ENCODE data around the gene SPINDOC.

SPINDOC gene

DNA sequence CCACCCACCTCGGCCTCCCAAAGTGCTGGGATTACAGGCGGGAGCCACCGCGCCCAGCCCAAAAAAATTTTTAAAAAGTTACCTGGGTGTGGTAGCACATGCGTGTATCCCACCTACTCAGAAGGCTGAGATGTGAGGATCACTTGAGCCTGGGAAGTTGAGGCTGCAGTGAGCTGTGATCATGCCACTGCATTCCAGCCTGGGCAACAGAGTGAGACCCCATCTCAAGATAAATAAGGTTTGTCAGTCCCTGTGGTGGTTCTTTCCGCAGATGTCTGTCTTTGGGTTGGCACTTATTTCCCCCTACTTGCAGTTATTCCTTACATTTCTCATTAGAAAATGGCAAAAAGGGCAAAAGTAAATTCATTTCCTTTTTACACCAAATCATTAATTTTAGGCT lies 33.6 kb downstream of the SPINDOC start:
- no peak overlapping the region for H3K27ac ChIP-seq
- peaks cover 18% of the 10 kb centered on the region for H3K36me3 ChIP-seq
- H3K9me3 ChIP-seq (ENCODE audit: severe bottlenecking), result no peaks in the 10 kb centered on the region
- H3K4me3 ChIP-seq (ENCODE audit: low read depth, low read length), result no peak overlapping the region
- DNase-seq, result no peak
- TF ChIP-seq, protein P1, sequence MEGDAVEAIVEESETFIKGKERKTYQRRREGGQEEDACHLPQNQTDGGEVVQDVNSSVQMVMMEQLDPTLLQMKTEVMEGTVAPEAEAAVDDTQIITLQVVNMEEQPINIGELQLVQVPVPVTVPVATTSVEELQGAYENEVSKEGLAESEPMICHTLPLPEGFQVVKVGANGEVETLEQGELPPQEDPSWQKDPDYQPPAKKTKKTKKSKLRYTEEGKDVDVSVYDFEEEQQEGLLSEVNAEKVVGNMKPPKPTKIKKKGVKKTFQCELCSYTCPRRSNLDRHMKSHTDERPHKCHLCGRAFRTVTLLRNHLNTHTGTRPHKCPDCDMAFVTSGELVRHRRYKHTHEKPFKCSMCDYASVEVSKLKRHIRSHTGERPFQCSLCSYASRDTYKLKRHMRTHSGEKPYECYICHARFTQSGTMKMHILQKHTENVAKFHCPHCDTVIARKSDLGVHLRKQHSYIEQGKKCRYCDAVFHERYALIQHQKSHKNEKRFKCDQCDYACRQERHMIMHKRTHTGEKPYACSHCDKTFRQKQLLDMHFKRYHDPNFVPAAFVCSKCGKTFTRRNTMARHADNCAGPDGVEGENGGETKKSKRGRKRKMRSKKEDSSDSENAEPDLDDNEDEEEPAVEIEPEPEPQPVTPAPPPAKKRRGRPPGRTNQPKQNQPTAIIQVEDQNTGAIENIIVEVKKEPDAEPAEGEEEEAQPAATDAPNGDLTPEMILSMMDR (IDR thresholded peaks at IDR 0.05; ENCODE audit: low read depth, low read length), result no peak
- H3K27me3 ChIP-seq (ENCODE audit: insufficient read depth, low read depth, severe bottlenecking), result no peaks in the 10 kb centered on the region

DNA sequence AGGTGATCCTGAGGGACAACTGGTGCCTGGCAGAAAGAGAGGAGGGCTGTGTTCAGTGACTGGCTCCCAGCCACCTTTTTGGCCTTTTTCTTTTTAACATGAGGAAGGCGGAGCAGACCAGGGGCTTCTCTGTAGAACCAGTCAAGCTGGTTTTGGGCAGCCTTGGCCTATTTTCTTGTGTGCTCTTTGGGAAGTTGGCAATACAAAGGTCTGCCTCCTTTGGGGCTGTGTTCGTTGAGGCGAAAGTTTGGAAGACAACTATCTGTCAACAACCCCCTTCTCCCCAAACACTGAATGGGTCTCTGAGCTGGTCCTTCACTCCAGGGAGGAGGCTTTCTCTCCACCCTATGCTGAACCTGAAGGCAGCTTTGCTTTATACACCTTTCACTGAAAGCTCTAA lies 34.1 kb downstream of the SPINDOC start:
- no peak for DNase-seq
- H3K27me3 ChIP-seq (ENCODE audit: insufficient read depth, low read depth, severe bottlenecking), result no peaks in the 10 kb centered on the region
- no peaks in the 10 kb centered on the region for H3K9me3 ChIP-seq (ENCODE audit: severe bottlenecking)
- H3K27ac ChIP-seq, result no peak overlapping the region
- peaks cover 16% of the 10 kb centered on the region for H3K36me3 ChIP-seq
- no peak overlapping the region for H3K4me3 ChIP-seq (ENCODE audit: low read depth, low read length)
- TF ChIP-seq, protein P1 (IDR thresholded peaks at IDR 0.05; ENCODE audit: low read depth, low read length), result no peak

DNA sequence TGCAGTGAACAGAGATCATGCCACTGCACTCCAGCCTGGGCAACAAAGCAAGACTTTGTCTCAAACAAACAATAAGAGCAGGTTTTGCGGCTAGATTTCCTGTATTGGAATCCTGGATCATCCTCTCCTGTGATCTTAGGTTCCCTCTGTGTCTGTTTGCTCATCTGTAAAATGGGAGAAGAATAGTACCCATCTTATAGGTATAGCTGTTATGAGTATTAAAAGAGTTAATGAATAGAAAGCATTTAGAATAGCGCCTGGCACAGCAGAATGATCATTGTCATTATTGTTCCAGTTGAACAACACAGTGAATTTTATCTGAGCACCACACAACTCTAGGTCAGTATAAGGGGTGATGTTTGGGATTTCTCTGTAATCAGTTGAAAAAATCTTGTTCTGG lies 36.4 kb downstream of the SPINDOC start:
- H3K27ac ChIP-seq, result no peak overlapping the region
- H3K36me3 ChIP-seq, result peaks cover 11% of the 10 kb centered on the region
- H3K4me3 ChIP-seq (ENCODE audit: low read depth, low read length), result no peak overlapping the region
- DNase-seq, result no peak
- H3K9me3 ChIP-seq (ENCODE audit: severe bottlenecking), result no peaks in the 10 kb centered on the region
- H3K27me3 ChIP-seq (ENCODE audit: insufficient read depth, low read depth, severe bottlenecking), result no peaks in the 10 kb centered on the region
- TF ChIP-seq, protein P1 (IDR thresholded peaks at IDR 0.05; ENCODE audit: low read depth, low read length), result no peak

DNA sequence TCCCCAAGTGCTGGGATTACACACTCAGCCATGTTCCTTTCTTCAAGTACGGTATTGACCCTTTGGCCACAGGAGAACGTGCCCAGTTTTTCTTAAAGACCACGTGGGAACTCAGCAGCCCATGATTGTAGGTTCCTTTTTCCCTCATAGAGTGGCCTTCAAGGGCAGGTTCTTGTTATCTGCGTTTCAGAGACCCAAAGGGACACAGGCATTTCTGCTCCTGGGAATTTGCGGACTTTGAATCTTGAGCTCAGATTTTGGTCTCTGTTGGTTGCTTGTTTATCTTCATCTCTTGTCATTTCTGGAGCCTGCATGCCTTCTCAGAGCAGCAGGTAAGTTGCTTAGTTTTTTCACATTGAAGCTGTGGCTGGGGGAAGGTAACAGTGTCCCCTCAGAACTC lies 37.7 kb downstream of the SPINDOC start:
- Histone ChIP-seq H3K27ac (no peak overlapping the region), H3K27me3 (ENCODE audit: insufficient read depth, low read depth, severe bottlenecking) (no peaks in the 10 kb centered on the region), H3K4me3 (ENCODE audit: low read depth, low read length) (no peak overlapping the region), H3K9me3 (ENCODE audit: severe bottlenecking) (no peaks in the 10 kb centered on the region), H3K36me3 (peaks cover 8% of the 10 kb centered on the region)
- DNase-seq, result no peak
- TF ChIP-seq, protein P1 (IDR thresholded peaks at IDR 0.05; ENCODE audit: low read depth, low read length), result no peak

DNA sequence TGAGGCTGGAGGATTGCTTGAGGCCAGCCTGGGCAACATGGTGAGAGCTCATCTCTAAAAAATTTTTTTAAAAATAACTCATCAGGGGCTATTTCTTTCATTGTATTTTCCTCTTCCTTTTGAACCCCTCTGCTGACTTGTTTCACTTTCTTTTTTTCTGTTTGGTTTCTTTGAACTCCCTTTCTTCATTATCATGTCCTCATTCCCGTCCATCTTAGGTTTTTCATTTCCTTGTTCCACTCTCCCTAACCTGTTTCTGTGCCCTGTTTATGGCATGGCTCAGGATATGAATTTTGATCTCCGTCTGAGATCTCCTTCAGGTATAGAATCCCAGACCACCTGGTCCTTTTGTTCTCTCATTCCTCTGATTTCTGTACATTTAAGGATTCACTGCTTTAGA lies 38.1 kb downstream of the SPINDOC start:
- no peak overlapping the region for H3K27ac ChIP-seq
- no peak for DNase-seq

DNA sequence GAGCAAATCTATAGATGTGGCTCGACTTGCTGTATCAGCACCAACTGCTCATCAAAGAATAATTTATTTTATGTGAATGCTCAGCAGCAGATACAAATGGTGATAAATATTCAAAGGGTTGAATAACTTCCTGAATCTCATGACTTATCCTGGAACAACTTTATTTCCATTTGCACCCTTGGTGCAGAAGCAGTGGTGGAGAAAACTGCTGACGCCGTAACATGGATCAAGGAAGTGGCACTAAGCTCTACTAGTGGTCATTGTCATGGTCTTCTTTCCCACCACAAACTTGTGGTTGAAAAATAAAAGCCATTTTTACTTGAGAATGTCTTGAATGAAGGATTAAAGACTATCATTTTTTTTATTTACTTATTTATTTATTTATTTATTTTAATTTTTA lies 40.2 kb downstream of the SPINDOC start:
- H3K36me3 ChIP-seq, result peaks cover 3% of the 10 kb centered on the region
- no peak overlapping the region for H3K4me3 ChIP-seq (ENCODE audit: low read depth, low read length)
- no peaks in the 10 kb centered on the region for H3K27me3 ChIP-seq (ENCODE audit: insufficient read depth, low read depth, severe bottlenecking)
- H3K27ac ChIP-seq, result no peak overlapping the region
- no peak for DNase-seq
- TF ChIP-seq, protein P1 (IDR thresholded peaks at IDR 0.05; ENCODE audit: low read depth, low read length), result no peak
- H3K9me3 ChIP-seq (ENCODE audit: severe bottlenecking), result no peaks in the 10 kb centered on the region

More for the DNA sequence above, 38.1 kb downstream of the SPINDOC start:
- no peak overlapping the region for H3K4me3 ChIP-seq (ENCODE audit: low read depth, low read length)
- TF ChIP-seq, protein P1 (IDR thresholded peaks at IDR 0.05; ENCODE audit: low read depth, low read length), result no peak
- no peaks in the 10 kb centered on the region for H3K27me3 ChIP-seq (ENCODE audit: insufficient read depth, low read depth, severe bottlenecking)
- H3K9me3 ChIP-seq (ENCODE audit: severe bottlenecking), result no peaks in the 10 kb centered on the region
- H3K36me3 ChIP-seq, result peaks cover 3% of the 10 kb centered on the region

Data from WERI-Rb-1 (cell line).